Gastrocnemius medialis (tissue), 4 donors: Measurements from ENCODE around the gene FRMPD4. TPM values are rescaled to one million over a fixed set of nuclear protein-coding genes. Genes with fewer than 3 reads are reported as not detected.

ENCODE experiments used
- ATAC-seq, 2 donors: fragments of 150-250 bp; one replicate each; pipeline ENCODE4 v1.9.1; 2016
- DNase-seq, 2 donors: peaks; one replicate each; pipeline ENCODE4 v3.0.0-alpha.2; 2019
- H3K27ac ChIP-seq, 4 donors: fragments of 200-600 bp; sonication (generic); 1 replicate in 1 of 4; 2 replicates in 3 of 4; pipeline ENCODE4 v1.5.1; 2016 to 2018; ENCODE audit warnings: mild to moderate bottlenecking in 2 of 4, moderate library complexity in 1 of 4
- H3K27me3 ChIP-seq, 3 donors: fragments of 200-600 bp; sonication (generic) in 2 of 3; 1 replicate in 1 of 3; 2 replicates in 2 of 3; pipeline versions ENCODE4 v1.5.1 to v1.6.0; 2016 to 2019; ENCODE audit warnings: mild to moderate bottlenecking in 1 of 3, moderate library complexity in 1 of 3
- H3K36me3 ChIP-seq, 2 donors: fragments of 200-600 bp; sonication (generic) in 1 of 2; one replicate each; pipeline ENCODE4 v1.5.1; 2017 to 2018
- H3K4me1 ChIP-seq, 2 donors: fragments of 200-600 bp; sonication (generic) in 1 of 2; one replicate each; pipeline ENCODE4 v1.5.1; 2016 to 2017; ENCODE audit warnings: mild to moderate bottlenecking in 2 of 2
- H3K4me3 ChIP-seq, 4 donors: fragments of 200-600 bp; sonication (generic) in 3 of 4; 1 replicate in 1 of 4; 2 replicates in 3 of 4; pipeline ENCODE4 v1.5.1; 2016 to 2019; ENCODE audit warnings: mild to moderate bottlenecking in 2 of 4
- H3K9me3 ChIP-seq, 3 donors: fragments of 200-600 bp; sonication (generic) in 2 of 3; 1 replicate in 1 of 3; 2 replicates in 2 of 3; pipeline ENCODE4 v1.5.1; 2016 to 2019
- POLR2A ChIP-seq, 2 donors: fragments of 450-650 bp; IDR thresholded peaks; one replicate each; pipeline ENCODE4 v1.6.1; 2017; ENCODE audit warnings: antibody characterized with exemption in 2 of 2, mild to moderate bottlenecking in 2 of 2, moderate library complexity in 2 of 2
- in situ Hi-C, 4 donors: fragments of 200-750 bp; cut with MboI; loops; one replicate each; pipeline versions ENCODE4 v1.15.0 to v1.8.0; 2017; ENCODE audit warnings: low sequenced_read_pairs in 4 of 4
- intact Hi-C: fragments of 100-400 bp; cut with DNase I; formaldehyde crosslinking; loops from one replicate; pipeline ENCODE4 v1.15.1; 2023; ENCODE audit warnings: low total_unique reads
- total RNA-seq, 4 donors: library from RNA; depleted of rRNA; stranded (reverse); fragments of >200 nt; gene quantifications; one replicate each; pipeline versions ENCODE4 v1.1.0 to v1.2.3, GENCODE V29; 2016
- TF ChIP-seq, protein P1 (sequence below), 5 experiments: fragments of 450-650 bp in 3 of 5; fragments of 200-600 bp in 2 of 5; sonication (generic) in 2 of 5; IDR thresholded peaks in 4 of 5; conservative IDR thresholded peaks in 1 of 5; 1 replicate in 4 of 5; 2 replicates in 1 of 5; pipeline ENCODE4 v1.5.1; 2016 to 2019; ENCODE audit warnings: antibody characterized with exemption in 5 of 5, mild to moderate bottlenecking in 3 of 5, moderate library complexity in 3 of 5

The FRMPD4 gene
- total RNA-seq, 4 donors from 2014 or later: 0.02 TPM; not detected in 3

DNA sequence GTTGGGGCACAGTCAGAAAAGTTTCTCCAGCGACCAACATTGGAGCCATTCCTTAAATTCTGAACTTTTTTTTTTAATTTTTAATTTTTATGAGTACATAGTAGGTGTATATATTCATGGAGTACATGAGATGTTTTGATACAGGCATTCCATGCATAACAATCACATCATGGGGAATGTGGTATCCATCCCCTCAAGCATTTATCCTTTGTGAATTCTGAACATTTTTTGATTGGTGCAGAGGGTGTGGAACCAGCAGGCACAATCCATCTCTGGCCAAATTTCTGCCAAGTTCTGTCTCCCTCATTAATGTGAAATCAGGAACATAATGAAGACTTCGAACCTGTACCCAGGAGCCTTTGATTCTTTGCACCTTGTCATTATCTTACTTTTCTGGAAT lies 267.0 kb downstream of the FRMPD4 start:
- H3K36me3 ChIP-seq: no peaks in the 10 kb centered on the region
- H3K4me3 ChIP-seq: no peak overlapping the region
- H3K4me1 ChIP-seq: no peaks in the 10 kb centered on the region
- TF ChIP-seq, protein P1, sequence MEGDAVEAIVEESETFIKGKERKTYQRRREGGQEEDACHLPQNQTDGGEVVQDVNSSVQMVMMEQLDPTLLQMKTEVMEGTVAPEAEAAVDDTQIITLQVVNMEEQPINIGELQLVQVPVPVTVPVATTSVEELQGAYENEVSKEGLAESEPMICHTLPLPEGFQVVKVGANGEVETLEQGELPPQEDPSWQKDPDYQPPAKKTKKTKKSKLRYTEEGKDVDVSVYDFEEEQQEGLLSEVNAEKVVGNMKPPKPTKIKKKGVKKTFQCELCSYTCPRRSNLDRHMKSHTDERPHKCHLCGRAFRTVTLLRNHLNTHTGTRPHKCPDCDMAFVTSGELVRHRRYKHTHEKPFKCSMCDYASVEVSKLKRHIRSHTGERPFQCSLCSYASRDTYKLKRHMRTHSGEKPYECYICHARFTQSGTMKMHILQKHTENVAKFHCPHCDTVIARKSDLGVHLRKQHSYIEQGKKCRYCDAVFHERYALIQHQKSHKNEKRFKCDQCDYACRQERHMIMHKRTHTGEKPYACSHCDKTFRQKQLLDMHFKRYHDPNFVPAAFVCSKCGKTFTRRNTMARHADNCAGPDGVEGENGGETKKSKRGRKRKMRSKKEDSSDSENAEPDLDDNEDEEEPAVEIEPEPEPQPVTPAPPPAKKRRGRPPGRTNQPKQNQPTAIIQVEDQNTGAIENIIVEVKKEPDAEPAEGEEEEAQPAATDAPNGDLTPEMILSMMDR (IDR thresholded peaks at IDR 0.05 in 4 of 5, conservative IDR thresholded peaks at IDR 0.05 in 1 of 5): no peak
- TF ChIP-seq POLR2A (IDR thresholded peaks at IDR 0.05): no peak
- no peak overlapping the region for H3K27ac ChIP-seq
- H3K9me3 ChIP-seq: no peaks in the 10 kb centered on the region
- in situ Hi-C loops: no loop called here
- no peak for ATAC-seq
- intact Hi-C loops: no loop called here
- no peaks in the 10 kb centered on the region for H3K27me3 ChIP-seq
- no peak for DNase-seq

DNA sequence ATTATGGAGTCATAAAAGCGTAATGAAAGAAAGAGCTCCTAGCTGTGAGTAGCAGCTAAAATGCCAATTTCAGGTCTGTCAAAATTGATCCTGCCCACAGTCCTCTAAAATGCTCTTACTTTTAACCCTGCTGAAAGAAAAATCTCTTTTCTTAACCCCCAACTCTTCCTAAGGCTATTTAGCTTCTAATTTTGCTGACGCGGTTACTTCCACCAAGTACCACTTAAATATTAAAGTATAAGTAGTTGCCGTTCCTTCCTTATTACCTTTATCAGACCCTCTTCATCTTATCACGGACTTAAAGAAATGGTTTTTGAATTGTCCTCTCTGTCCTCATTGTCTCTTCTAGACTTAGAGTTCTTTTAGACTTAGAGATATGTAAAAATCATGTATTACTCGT lies 272.2 kb downstream of the FRMPD4 start:
- H3K27ac ChIP-seq: no peak overlapping the region
- ATAC-seq: no peak
- intact Hi-C loops: no loop called here

DNA sequence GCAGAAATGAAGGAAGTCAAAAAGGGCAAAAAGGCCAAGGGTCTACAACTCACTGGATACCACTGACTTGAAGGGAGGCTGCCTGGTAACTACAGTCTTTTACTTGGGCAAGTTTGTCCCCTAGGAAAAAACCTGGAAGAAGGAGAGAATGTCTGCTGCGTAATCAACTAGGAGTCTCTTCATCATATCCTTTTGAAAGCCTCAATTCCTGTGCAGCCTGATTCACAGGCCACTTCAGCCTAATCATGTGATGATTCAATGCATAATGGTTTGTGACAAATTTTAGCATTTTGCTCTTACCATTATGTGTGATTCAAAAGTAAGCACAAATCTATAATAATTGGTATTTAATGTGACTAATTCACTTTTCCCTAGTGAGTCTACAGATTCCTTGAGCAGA lies 273.6 kb downstream of the FRMPD4 start:
- no peak overlapping the region for H3K27ac ChIP-seq
- H3K9me3 ChIP-seq: no peaks in the 10 kb centered on the region
- in situ Hi-C loops (no loop called here), intact Hi-C loops (no loop called here)
- no peak for TF ChIP-seq POLR2A (IDR thresholded peaks at IDR 0.05)
- TF ChIP-seq, protein P1 (IDR thresholded peaks at IDR 0.05 in 4 of 5, conservative IDR thresholded peaks at IDR 0.05 in 1 of 5): no peak
- ATAC-seq (no peak), DNase-seq (no peak)
- H3K4me1 ChIP-seq: no peaks in the 10 kb centered on the region
- H3K4me3 ChIP-seq: no peak overlapping the region
- no peaks in the 10 kb centered on the region for H3K36me3 ChIP-seq
- no peaks in the 10 kb centered on the region for H3K27me3 ChIP-seq

More for the DNA sequence above, 272.2 kb downstream of the FRMPD4 start:
- no peaks in the 10 kb centered on the region for H3K36me3 ChIP-seq
- no peak for DNase-seq
- no peaks in the 10 kb centered on the region for H3K9me3 ChIP-seq
- in situ Hi-C loops: no loop called here
- TF ChIP-seq POLR2A (IDR thresholded peaks at IDR 0.05): no peak
- TF ChIP-seq, protein P1 (IDR thresholded peaks at IDR 0.05 in 4 of 5, conservative IDR thresholded peaks at IDR 0.05 in 1 of 5): no peak
- no peaks in the 10 kb centered on the region for H3K27me3 ChIP-seq
- no peak overlapping the region for H3K4me3 ChIP-seq
- no peaks in the 10 kb centered on the region for H3K4me1 ChIP-seq

DNA sequence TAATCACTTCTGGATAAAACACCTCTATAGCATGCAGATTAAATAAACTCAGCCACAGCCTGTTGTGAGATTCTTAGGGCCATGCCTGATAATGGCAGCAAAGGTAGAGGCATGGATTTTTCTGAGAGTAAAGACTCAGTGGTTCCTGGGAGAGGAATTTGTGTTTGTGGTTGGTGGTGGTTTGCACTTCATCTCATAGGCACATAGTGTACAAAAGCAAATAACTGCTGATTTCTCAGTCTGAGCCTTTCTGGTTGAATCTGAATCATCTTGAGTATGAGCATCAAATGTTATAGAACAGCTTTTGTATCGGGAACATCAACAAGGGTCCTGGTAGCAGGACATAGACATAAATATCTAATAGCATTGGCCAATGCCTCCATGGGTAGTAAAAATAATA lies 274.3 kb downstream of the FRMPD4 start:
- Histone ChIP-seq H3K9me3 (no peaks in the 10 kb centered on the region), H3K27me3 (no peaks in the 10 kb centered on the region), H3K36me3 (no peaks in the 10 kb centered on the region), H3K27ac (no peak overlapping the region), H3K4me3 (no peak overlapping the region), H3K4me1 (no peaks in the 10 kb centered on the region)
- no peak for DNase-seq
- TF ChIP-seq, protein P1 (IDR thresholded peaks at IDR 0.05 in 4 of 5, conservative IDR thresholded peaks at IDR 0.05 in 1 of 5): no peak
- no peak for TF ChIP-seq POLR2A (IDR thresholded peaks at IDR 0.05)
- in situ Hi-C loops: no loop called here
- no peak for ATAC-seq
- intact Hi-C loops: no loop called here

DNA sequence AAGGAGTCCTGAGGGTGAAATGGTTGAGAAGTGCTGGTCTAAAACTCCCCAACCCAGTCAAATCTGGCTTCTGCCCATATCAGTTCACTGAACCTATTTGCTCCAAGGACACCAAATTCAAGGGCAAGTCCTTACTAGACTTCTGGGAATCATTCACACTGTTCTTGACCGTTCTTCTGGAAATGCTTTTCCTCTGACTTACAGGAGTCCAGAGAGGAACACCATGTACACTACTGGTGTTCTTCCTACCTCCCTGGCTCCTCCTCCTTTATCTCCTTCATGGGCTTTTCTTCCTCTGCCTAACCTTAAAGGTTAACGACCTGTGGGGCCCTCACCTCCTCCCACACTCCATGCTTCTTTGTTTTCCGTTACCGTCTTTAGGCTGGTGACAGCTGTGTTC lies 281.3 kb downstream of the FRMPD4 start:
- Histone ChIP-seq H3K36me3 (no peaks in the 10 kb centered on the region), H3K27me3 (no peaks in the 10 kb centered on the region), H3K4me3 (no peak overlapping the region), H3K9me3 (no peaks in the 10 kb centered on the region), H3K4me1 (no peaks in the 10 kb centered on the region), H3K27ac (no peak overlapping the region)
- no peak for TF ChIP-seq POLR2A (IDR thresholded peaks at IDR 0.05)
- TF ChIP-seq, protein P1 (IDR thresholded peaks at IDR 0.05 in 4 of 5, conservative IDR thresholded peaks at IDR 0.05 in 1 of 5): no peak
- no peak for DNase-seq
- intact Hi-C loops (no loop called here), in situ Hi-C loops (no loop called here)
- no peak for ATAC-seq
